K562 (cell line): ENCODE data around the gene ST6GAL1. TPM values are rescaled to one million over a fixed set of nuclear protein-coding genes. Genes with fewer than 3 reads are reported as not detected.

Source experiments
- ATAC-seq: fragments of 200-7000 bp; cut with Tn5 transposase; 3 replicates; pipeline ENCODE4 v1.9.1; 2020; ENCODE audit warnings: moderate library complexity
- BruUV-seq: library from RNA; stranded (reverse); fragments of 400-500 nt; replicated peaks from 2 replicates; lab custom pipeline; 2021; lab: Mats Ljungman, UMichigan
- CTCF ChIA-PET: fragments of 300-600 bp; formaldehyde crosslinking; extraction: SDS; loops from one replicate; lab custom pipeline; 2021; ENCODE audit warnings: low intra/inter-chr PET ratio; lab: Yijun Ruan, JAX
- POLR2A ChIA-PET: fragments of 300-600, 350-650 bp; sonication (Branson Sonifier 250); formaldehyde crosslinking; extraction: SDS; loops from one replicate; lab custom pipeline; 2021; ENCODE audit warnings: antibody characterized with exemption, inconsistent platforms; lab: Yijun Ruan, JAX
- DNase-seq, 4 experiments: peaks; one replicate each; pipeline versions ENCODE4 v3.0.0 to v3.0.0-alpha.2; 2011 to 2018; ENCODE audit warnings: low spot score in 3 of 4, mixed read lengths in 3 of 4; ENCODE audit errors: extremely low read depth in 1 of 4
- FAIRE-seq: peaks from 2 replicates; lab custom pipeline; 2011; peaks lifted over from hg19 to GRCh38; lab: Jason Lieb, UNC
- H2AFZ ChIP-seq: 2 replicates; pipeline ENCODE4 v1.6.0; 2011; ENCODE audit warnings: low read depth, low read length, control low read depth, inconsistent platforms
- H3K27ac ChIP-seq: fragments of 200-600 bp; 3 replicates; pipeline ENCODE4 v1.8.0; 2011; ENCODE audit warnings: low read depth, mild to moderate bottlenecking, control low read depth, inconsistent platforms, low read length, moderate library complexity, mixed read lengths; ENCODE audit errors: extremely low read depth
- H3K27me3 ChIP-seq, 2 experiments: fragments of 300-600 bp in 1 of 2; 2 replicates in 1 of 2; 3 replicates in 1 of 2; pipeline versions ENCODE4 v1.6.0 to v1.8.0; 2011; ENCODE audit warnings: inconsistent platforms in 2 of 2, low read length in 2 of 2, mild to moderate bottlenecking in 1 of 2, mixed read lengths in 1 of 2, moderate library complexity in 1 of 2; ENCODE audit not compliant: control insufficient read depth in 2 of 2, insufficient read depth in 2 of 2
- H3K36me3 ChIP-seq: fragments of 300-600 bp; 3 replicates; pipeline ENCODE4 v1.8.0; 2011; ENCODE audit warnings: mild to moderate bottlenecking, low read length, inconsistent platforms; ENCODE audit not compliant: control insufficient read depth, insufficient read depth
- H3K4me1 ChIP-seq, 2 experiments: fragments of 200-600 bp in 1 of 2; replicated peaks in 1 of 2; 2 replicates in 1 of 2; 3 replicates in 1 of 2; pipeline versions ENCODE4 v1.5.1 to v1.8.0; 2011; ENCODE audit warnings: inconsistent platforms in 2 of 2, low read length in 2 of 2, mild to moderate bottlenecking in 1 of 2, mixed read lengths in 1 of 2, moderate library complexity in 1 of 2; ENCODE audit not compliant: control insufficient read depth in 2 of 2, insufficient read depth in 2 of 2
- H3K4me2 ChIP-seq: 2 replicates; pipeline ENCODE4 v1.6.1; 2011; ENCODE audit warnings: low read length, control low read depth, inconsistent platforms, mixed read lengths; ENCODE audit not compliant: insufficient read depth
- H3K4me3 ChIP-seq: fragments of 200-600 bp; sonication (generic), shearing (Covaris generic); 2 replicates; pipeline ENCODE4 v1.5.1; 2016; ENCODE audit warnings: control low read depth, inconsistent platforms
- H3K79me2 ChIP-seq: fragments of 200-600 bp; 3 replicates; pipeline ENCODE4 v1.8.0; 2011; ENCODE audit warnings: low read length, inconsistent platforms; ENCODE audit not compliant: control insufficient read depth, insufficient read depth
- H3K9ac ChIP-seq, 2 experiments: 2 replicates each; pipeline versions ENCODE4 v1.6.0 to v1.6.1; 2011; ENCODE audit warnings: low read depth in 2 of 2, low read length in 2 of 2, control low read depth in 1 of 2, inconsistent platforms in 1 of 2, mild to moderate bottlenecking in 1 of 2, mixed read lengths in 1 of 2; ENCODE audit not compliant: insufficient read depth in 1 of 2
- H3K9me1 ChIP-seq: one replicate; pipeline ENCODE4 v1.6.0; 2011; ENCODE audit warnings: inconsistent platforms, mild to moderate bottlenecking, low read length, moderate library complexity; ENCODE audit not compliant: control insufficient read depth, insufficient read depth
- H3K9me3 ChIP-seq: replicated peaks from 2 replicates; pipeline ENCODE4 v1.5.1; 2011; ENCODE audit warnings: low read depth, low read length, inconsistent platforms; ENCODE audit not compliant: control insufficient read depth, insufficient read depth
- H4K20me1 ChIP-seq: replicated peaks from 2 replicates; pipeline ENCODE4 v1.6.1; 2011; ENCODE audit warnings: low read length, inconsistent platforms, mixed read lengths; ENCODE audit not compliant: control insufficient read depth, insufficient read depth
- CREM ChIP-seq: IDR thresholded peaks from 2 replicates; pipeline ENCODE4 v1.6.1; 2014; ENCODE audit warnings: antibody characterized with exemption, low read depth
- PRPF4 ChIP-seq: fragments of 200-400 bp; formaldehyde crosslinking; IDR thresholded peaks from one replicate; pipeline ENCODE4 v1.6.1; 2017; ENCODE audit warnings: low read length, low read depth, mild to moderate bottlenecking; ENCODE audit not compliant: insufficient read depth, poor library complexity, severe bottlenecking
- SMARCE1 ChIP-seq: fragments of 450-650 bp; IDR thresholded peaks from 2 replicates; pipeline ENCODE4 v1.7.1; 2016; ENCODE audit warnings: mild to moderate bottlenecking
- ZNF431 ChIP-seq: sonication (generic); formaldehyde crosslinking; IDR thresholded peaks from 2 replicates; pipeline ENCODE4 v1.8.0; 2022; ENCODE audit warnings: mild to moderate bottlenecking, missing genetic modification reagents
- WGBS: fragments of 100-300 bp; shearing (Covaris generic); methylation state at CpG from one replicate; pipeline ENCODE4 v1.1.6; 2016; ENCODE audit warnings: low coverage, mixed read lengths; ENCODE audit not compliant: insufficient coverage; ENCODE audit errors: missing lambda C conversion rate; 5-methylcytosine and 5-hydroxymethylcytosine counted together
- in situ Hi-C: fragments of 300-500 bp; cut with MboI; formaldehyde crosslinking; loops from 4 replicates; pipeline ENCODE4 v1.15.0; 2018; ENCODE audit warnings: inconsistent platforms, mixed read lengths
- intact Hi-C: fragments of 100-400 bp; cut with micrococcal nuclease; formaldehyde crosslinking; loops from 2 replicates; pipeline ENCODE4 v1.14.2; 2022
- polyA plus RNA-seq, 8 experiments: library from polyadenylated mRNA; depleted of rRNA in 4 of 8; stranded (reverse) in 5 of 8; unstranded in 3 of 8; fragments of >200 nt; fragmentation: Nextera tagmentation in 2 of 8; fragmentation: Illumina TruSeq in 1 of 8; extraction: Ambion mirVana in 2 of 8; extraction: Trizol in 1 of 8; gene quantifications; 2 replicates each; pipeline versions ENCODE4 v1.2.1 to v1.2.3, GENCODE V29; 2011 to 2014; ENCODE audit warnings: inconsistent platforms in 1 of 8, missing spikeins in 1 of 8
- total RNA-seq, 7 experiments: library from RNA; depleted of rRNA in 6 of 7; stranded (reverse); fragments of >200 nt in 6 of 7; fragmentation: Illumina TruSeq in 2 of 7; extraction: Trizol in 2 of 7; gene quantifications; 2 replicates each; pipeline versions ENCODE4 v1.2.1 to v1.2.3, GENCODE V29; 2011 to 2021; ENCODE audit warnings: low replicate concordance in 1 of 7
- TF ChIP-seq, protein P1 (sequence below): fragments of 450-650 bp; formaldehyde crosslinking; conservative IDR thresholded peaks from 2 replicates; pipeline ENCODE4 v1.4.0; 2022; ENCODE audit warnings: mild to moderate bottlenecking, missing genetic modification characterization
- TF ChIP-seq, protein P2 (sequence below): fragments of 450-650 bp; IDR thresholded peaks from 2 replicates; pipeline ENCODE4 v1.6.1; 2016; ENCODE audit warnings: missing biosample characterization, missing genetic modification characterization
- TF ChIP-seq, protein P3 (sequence below): fragments of 200-600 bp; sonication (generic); IDR thresholded peaks from one replicate; pipeline ENCODE4 v1.6.1; 2012; ENCODE audit warnings: mild to moderate bottlenecking, low read depth, low read length, inconsistent platforms

Gene ST6GAL1
- total and polyA plus RNA-seq, 9 of the 15 experiments (the other 6 are each of a cell fraction or from before 2014, with no cell fraction given), result 31.9 to 145 (median 71.0) TPM

DNA sequence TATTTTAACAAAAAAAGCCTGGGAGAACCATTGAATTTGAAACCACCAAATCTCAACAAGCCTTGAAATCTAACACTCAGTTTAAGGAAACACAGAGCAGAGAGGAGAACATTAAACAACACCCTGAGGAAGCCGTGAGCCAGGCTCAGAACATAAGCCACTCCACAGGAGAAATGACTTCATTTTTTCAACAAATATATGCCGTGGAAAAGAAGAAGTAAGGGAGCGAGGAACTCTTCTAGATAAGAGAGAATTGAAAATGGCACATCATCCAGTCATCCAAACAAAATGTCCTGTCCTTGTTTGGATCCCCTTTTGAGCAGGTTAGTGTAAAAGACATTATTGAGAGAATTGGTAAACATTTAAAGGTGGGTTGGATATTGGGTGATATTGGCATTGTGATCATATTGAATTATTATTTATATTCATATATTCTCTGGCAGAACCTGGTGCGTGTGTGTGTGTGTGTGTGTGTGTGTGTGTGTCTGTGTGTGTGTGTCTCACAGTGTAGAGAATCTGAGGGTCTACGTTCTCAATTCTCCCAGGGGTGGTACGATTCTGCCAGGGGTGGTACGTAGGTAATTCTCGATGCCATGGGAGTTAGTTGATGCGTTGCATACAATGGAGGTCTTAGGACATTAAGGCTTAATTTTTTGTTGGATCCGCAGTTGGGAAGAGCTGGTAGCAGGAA is 94.4 kb downstream of the ST6GAL1 start:
- Histone ChIP-seq H3K27ac (peak overlapping the region; percentile 58; the same call in 1 of the 3 replicates), H3K9me1 (no peaks in the 10 kb centered on the region), H3K4me1 (peaks cover 37 to 55% of the 10 kb centered on the region in 2 experiments), H3K4me3 (no peak overlapping the region), H3K36me3 (peaks cover 12% of the 10 kb centered on the region), H4K20me1 (no peaks in the 10 kb centered on the region), H3K27me3 (no peaks in the 10 kb centered on the region), H3K9me3 (0 out of 2 replicates have a peak, but pooled peaks cover 2% of the 10 kb centered on the region), H3K4me2 (peak overlapping the region; percentile 26), H3K79me2 (peaks cover 51% of the 10 kb centered on the region), H2AFZ (no peak overlapping the region), H3K9ac (peak overlapping the region in 1 of 2 experiments; percentile 4; a peak in 1 of 4 replicates)
- no peak for FAIRE-seq
- intact Hi-C loops, result loop anchor here (5.0 kb wide), 2 partner anchors 37 to 72 kb away; no protein-coding TSS in a partner anchor
- in situ Hi-C loops, result no loop called here
- WGBS, result 61% methylated on average over 10 of the region's 10 CpGs
- ATAC-seq, result no peak
- ChIA-PET POLR2A (no interaction called here), CTCF (no interaction called here)
- no peak for DNase-seq
- no TSS peak for BruUV-seq
- TF ChIP-seq SMARCE1, result peak; percentile 19; the same call in 1 of the 2 replicates
- no peak for TF ChIP-seq PRPF4
- TF ChIP-seq CREM, result no peak
- TF ChIP-seq, protein P1, sequence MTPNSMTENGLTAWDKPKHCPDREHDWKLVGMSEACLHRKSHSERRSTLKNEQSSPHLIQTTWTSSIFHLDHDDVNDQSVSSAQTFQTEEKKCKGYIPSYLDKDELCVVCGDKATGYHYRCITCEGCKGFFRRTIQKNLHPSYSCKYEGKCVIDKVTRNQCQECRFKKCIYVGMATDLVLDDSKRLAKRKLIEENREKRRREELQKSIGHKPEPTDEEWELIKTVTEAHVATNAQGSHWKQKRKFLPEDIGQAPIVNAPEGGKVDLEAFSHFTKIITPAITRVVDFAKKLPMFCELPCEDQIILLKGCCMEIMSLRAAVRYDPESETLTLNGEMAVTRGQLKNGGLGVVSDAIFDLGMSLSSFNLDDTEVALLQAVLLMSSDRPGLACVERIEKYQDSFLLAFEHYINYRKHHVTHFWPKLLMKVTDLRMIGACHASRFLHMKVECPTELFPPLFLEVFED (CRISPR knock-in tag), result no peak
- TF ChIP-seq, protein P2, sequence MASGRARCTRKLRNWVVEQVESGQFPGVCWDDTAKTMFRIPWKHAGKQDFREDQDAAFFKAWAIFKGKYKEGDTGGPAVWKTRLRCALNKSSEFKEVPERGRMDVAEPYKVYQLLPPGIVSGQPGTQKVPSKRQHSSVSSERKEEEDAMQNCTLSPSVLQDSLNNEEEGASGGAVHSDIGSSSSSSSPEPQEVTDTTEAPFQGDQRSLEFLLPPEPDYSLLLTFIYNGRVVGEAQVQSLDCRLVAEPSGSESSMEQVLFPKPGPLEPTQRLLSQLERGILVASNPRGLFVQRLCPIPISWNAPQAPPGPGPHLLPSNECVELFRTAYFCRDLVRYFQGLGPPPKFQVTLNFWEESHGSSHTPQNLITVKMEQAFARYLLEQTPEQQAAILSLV (tag), result no peak
- TF ChIP-seq, protein P3, sequence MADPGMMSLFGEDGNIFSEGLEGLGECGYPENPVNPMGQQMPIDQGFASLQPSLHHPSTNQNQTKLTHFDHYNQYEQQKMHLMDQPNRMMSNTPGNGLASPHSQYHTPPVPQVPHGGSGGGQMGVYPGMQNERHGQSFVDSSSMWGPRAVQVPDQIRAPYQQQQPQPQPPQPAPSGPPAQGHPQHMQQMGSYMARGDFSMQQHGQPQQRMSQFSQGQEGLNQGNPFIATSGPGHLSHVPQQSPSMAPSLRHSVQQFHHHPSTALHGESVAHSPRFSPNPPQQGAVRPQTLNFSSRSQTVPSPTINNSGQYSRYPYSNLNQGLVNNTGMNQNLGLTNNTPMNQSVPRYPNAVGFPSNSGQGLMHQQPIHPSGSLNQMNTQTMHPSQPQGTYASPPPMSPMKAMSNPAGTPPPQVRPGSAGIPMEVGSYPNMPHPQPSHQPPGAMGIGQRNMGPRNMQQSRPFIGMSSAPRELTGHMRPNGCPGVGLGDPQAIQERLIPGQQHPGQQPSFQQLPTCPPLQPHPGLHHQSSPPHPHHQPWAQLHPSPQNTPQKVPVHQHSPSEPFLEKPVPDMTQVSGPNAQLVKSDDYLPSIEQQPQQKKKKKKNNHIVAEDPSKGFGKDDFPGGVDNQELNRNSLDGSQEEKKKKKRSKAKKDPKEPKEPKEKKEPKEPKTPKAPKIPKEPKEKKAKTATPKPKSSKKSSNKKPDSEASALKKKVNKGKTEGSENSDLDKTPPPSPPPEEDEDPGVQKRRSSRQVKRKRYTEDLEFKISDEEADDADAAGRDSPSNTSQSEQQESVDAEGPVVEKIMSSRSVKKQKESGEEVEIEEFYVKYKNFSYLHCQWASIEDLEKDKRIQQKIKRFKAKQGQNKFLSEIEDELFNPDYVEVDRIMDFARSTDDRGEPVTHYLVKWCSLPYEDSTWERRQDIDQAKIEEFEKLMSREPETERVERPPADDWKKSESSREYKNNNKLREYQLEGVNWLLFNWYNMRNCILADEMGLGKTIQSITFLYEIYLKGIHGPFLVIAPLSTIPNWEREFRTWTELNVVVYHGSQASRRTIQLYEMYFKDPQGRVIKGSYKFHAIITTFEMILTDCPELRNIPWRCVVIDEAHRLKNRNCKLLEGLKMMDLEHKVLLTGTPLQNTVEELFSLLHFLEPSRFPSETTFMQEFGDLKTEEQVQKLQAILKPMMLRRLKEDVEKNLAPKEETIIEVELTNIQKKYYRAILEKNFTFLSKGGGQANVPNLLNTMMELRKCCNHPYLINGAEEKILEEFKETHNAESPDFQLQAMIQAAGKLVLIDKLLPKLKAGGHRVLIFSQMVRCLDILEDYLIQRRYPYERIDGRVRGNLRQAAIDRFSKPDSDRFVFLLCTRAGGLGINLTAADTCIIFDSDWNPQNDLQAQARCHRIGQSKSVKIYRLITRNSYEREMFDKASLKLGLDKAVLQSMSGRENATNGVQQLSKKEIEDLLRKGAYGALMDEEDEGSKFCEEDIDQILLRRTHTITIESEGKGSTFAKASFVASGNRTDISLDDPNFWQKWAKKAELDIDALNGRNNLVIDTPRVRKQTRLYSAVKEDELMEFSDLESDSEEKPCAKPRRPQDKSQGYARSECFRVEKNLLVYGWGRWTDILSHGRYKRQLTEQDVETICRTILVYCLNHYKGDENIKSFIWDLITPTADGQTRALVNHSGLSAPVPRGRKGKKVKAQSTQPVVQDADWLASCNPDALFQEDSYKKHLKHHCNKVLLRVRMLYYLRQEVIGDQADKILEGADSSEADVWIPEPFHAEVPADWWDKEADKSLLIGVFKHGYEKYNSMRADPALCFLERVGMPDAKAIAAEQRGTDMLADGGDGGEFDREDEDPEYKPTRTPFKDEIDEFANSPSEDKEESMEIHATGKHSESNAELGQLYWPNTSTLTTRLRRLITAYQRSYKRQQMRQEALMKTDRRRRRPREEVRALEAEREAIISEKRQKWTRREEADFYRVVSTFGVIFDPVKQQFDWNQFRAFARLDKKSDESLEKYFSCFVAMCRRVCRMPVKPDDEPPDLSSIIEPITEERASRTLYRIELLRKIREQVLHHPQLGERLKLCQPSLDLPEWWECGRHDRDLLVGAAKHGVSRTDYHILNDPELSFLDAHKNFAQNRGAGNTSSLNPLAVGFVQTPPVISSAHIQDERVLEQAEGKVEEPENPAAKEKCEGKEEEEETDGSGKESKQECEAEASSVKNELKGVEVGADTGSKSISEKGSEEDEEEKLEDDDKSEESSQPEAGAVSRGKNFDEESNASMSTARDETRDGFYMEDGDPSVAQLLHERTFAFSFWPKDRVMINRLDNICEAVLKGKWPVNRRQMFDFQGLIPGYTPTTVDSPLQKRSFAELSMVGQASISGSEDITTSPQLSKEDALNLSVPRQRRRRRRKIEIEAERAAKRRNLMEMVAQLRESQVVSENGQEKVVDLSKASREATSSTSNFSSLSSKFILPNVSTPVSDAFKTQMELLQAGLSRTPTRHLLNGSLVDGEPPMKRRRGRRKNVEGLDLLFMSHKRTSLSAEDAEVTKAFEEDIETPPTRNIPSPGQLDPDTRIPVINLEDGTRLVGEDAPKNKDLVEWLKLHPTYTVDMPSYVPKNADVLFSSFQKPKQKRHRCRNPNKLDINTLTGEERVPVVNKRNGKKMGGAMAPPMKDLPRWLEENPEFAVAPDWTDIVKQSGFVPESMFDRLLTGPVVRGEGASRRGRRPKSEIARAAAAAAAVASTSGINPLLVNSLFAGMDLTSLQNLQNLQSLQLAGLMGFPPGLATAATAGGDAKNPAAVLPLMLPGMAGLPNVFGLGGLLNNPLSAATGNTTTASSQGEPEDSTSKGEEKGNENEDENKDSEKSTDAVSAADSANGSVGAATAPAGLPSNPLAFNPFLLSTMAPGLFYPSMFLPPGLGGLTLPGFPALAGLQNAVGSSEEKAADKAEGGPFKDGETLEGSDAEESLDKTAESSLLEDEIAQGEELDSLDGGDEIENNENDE, result no peak
- no peak for TF ChIP-seq ZNF431 (CRISPR knock-in tag)
